GM21367 (cell line): ENCODE results near the gene GET3.

ENCODE experiments used
- ATAC-seq: cut with Tn5 transposase; IDR thresholded peaks from one replicate; pipeline ENCODE4 v1.9.1; 2021; ENCODE audit not compliant: unreplicated experiment

GET3 gene

GRCh38 chr19:12778017-12778904, 41.0 kb downstream of the GET3 start:
- ATAC-seq: no peak

GRCh38 chr19:12778905-12779161, 41.5 kb downstream of the GET3 start:
- no peak for ATAC-seq

DNA sequence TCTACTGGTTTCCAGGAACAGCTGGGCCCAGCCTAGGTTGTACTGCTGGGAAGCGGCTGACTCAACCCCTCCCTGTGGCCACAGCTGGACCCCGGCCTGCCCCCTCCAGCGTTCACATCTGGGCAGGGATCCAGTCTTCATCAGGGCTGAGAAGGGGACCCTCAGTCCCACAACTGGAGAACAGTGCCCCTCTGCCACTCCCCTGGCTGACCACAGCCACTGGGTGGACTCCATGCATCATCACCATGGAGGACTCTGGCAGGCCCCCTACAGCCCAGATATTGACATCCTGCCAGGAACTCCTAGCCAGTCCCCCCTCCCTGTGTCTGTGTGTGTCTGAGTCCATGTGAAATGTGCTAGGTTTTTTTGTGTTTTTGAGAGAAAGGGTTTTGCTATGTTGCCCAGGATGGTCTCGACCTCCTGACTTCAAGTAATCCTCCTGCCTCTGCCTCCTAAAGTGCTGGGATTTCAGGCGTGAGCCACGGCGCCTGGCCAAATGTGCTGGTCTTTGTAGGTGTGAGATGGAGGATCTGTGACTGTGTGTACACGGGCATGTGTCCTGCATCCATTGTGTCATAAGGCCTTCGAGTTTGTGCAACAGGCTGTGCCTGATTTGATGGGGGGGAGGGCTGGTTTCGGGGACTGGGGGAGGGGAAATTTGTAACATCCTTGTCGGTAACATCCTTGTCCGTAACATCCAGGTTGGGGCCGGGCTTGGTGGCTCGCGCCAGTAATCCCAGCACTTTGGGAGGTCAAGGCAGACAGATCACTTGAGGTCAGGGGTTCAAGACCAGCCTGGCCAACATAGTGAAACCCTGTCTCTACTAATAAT, 42.1 kb downstream of the GET3 start:
- ATAC-seq: no peak

DNA sequence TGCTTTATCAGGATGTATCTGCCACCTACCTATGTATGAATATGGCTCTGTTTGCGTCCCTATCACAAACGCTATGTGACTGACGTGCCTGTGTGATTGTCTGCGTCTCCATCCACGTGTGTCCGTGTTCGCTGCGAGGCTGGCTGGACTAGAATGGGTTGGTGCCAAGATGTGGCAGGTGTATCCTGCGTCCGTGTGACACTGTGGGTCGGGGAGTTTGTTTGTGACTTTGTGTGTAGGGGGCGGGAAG, 44.8 kb downstream of the GET3 start:
- no peak for ATAC-seq

- ATAC-seq: no peak
Measured at GRCh38 chr19:12782424-12783290, 45.4 kb downstream of the GET3 start.

GRCh38 chr19:12783291-12783848, 46.1 kb downstream of the GET3 start:
- ATAC-seq: no peak

DNA sequence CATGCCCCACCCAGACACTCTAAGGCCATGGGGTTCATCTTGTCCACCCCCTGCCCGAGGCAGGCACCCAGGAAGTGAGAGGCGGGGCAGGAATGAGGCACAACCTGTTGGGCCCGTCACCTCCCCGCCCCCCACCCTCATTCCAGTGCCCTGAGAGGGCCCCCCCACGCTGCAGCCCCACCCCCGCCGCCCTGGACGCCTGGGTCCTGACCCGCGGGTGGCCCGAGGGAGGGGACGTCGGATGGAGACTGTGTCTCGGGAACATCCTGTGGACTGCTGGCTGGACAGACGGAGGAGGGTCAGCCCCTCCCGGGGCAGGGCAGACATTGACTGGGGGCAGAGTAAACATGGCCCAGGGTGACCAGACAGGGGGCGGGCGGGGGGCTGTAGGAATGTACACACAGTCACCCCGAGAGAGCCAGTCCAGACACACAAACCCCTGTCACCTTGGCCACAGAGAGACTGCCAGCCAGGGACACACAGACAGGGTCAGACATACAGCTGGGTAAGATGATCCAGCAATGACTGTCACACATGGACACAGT, 46.6 kb downstream of the GET3 start:
- ATAC-seq: no peak

- no peak for ATAC-seq
Measured at GRCh38 chr19:12784394-12784870, 47.1 kb downstream of the GET3 start.

GRCh38 chr19:12784871-12785430, 47.7 kb downstream of the GET3 start:
- no peak for ATAC-seq

- ATAC-seq: no peak
Measured at GRCh38 chr19:12785431-12786031, 48.2 kb downstream of the GET3 start.

DNA sequence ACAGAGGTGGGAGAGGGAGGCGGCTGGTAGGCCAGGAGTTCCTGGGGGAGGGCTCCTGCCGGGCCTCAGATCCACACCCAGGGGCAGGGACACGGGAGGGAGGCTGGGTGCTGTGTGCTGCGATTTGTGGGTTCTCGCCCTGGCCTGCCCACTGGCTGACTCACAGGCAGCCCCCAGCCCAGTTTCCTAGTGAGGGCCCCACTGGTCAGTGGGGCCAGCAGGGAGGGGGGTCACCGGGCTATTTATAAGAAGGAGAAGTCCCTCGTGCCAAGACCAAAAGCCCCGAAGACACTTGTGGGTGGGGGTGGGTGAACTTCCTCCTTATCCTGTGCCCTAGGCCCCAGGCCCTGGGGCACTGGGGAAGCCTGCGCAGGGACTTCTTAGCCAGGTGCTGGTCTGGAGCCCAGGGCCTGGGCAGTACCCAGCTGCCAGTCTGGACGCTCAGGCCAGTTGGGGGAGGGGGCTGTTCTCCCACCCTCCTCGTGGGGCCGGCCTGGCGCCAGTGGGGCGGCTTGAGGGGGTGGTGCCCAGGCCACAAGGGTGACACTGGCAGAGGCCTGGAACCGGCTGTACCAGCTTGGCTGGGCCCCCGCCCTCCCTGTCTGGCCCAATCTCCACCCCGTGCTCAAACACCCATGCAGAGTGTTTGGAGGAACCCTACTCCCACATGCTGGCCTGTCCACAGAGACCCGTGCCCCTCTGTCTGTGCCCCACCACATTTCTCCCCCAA, 49.0 kb downstream of the GET3 start:
- no peak for ATAC-seq

GRCh38 chr19:12786952-12787351, 49.7 kb downstream of the GET3 start:
- no peak for ATAC-seq

GRCh38 chr19:12787458-12787857, 50.2 kb downstream of the GET3 start:
- no peak for ATAC-seq

DNA sequence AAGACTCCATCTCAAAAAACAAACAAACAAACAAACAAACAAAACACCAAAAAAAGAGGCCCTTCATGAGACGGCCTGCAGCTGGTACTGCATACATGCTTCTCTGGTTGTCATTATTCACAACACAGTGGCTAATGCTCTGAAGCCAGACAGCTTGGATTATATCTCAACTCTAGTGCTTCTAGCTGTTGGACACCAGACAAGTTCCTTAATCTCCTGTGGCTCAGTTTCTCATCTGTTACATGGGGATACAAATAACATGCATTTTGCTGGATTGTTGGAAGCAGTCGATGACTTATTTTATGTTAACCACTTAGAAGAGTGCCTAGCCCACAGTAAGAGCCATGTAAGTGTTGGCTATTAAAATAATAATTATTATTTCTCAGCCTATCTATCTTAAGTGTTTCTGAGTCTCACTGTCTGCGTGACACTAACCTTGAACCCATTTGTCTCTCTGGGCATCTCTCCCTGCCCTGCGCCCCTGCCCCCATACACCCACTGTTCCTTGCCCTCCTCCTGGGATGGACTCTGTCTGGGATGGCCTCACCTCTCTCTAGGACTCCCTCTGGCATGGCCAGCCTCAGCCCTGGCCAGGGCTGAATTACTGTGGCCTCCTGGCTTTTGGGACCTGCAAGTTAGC, 50.9 kb downstream of the GET3 start:
- ATAC-seq: no peak

DNA sequence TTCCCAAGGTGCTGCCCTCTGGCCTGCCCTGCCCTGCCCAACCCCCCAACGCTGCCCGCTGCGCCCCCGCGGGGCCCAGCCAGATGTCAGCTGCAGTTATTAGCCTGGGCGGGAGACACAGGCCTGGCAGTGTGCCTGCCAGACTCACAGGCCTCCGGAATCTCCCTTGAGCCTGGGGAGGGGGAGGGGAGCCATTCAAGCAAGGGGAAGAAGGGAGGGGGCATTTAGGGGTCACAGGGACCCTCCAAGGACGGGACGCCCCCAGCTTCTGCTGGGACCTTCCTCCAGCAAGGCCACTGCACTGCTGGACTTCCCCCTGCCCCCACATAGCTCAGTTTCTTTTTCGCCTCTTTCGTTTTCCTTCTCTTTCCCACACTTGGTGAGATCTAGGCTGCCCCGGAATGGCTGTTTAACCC, 51.4 kb downstream of the GET3 start:
- no peak for ATAC-seq

GRCh38 chr19:12789098-12789903, 52.0 kb downstream of the GET3 start:
- no peak for ATAC-seq

DNA sequence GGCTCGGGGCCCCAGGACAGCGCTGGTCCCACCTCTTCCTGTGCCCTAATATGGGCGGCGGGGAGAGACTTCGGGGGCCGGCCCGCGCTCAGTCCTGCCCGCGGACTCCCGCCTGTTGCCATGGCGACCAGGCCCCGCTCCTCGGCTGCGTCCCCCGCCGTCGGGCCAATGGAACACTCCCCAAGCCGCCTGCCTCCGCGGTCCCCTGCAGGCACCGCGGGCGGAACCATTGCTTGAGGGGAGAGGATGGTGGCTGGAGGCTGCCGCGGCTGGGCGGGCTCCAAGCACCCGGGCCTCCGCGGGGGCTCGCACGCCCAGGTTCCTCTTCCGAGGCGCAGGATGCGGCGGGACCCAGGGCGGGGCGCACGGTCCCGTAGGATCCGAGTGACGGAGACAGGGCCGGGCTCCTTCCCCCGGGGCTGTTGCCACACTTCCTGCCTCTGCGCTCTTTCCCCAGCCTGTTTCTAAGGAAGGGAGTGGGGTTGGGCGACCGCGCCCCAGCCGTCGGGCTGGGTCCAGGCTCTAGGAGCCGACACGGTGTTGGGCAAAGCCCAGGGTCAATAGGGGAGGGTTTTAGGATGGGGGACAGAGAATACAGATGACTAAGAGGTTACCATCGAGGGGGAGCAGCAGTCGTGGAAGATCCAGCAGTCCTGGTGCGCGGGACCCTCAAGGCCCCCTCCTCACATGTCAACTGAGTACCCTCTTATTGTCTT, 52.8 kb downstream of the GET3 start:
- ATAC-seq: peak; percentile 25
